Stimulated activated CD4-positive, alpha-beta T cell treated with anti-CD3 and anti-CD28 coated beads, Interleukin-12 subunit alpha, Interleukin-12 subunit beta, amount 100 ng/mL, for 4 hours (primary cell): ENCODE data around the gene STRIT1.

Experiments
- DNase-seq: peaks from one replicate; pipeline ENCODE4 v3.0.0-alpha.2; 2020

The STRIT1 gene

DNA sequence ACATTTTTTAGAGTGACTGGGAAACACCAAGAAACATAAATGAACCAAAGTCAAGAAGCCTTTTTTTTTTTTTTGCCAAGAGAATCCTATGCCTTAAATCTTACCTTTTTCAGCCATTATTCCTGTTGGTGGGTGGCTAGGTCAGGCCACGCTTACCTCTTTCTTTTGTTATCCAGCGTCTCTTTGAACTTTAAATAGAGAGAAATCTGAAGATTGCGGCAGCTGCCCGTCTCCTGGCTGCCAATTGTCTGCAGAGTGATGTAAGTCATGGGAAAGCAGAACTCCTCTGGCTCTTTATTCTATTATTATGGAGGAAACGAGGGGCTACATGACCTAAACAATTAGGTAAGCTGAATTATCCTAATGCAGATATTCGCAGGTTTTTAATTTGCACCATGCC, at the start of gene STRIT1:
Gene STRIT1, minus strand, starts transcription at position 168 of the 400 bp plus-strand sequence.
- DNase-seq: no peak

- no peak for DNase-seq
Observed at GRCh38 chr3:155342344-155342743, 48.9 kb upstream of the STRIT1 start.

DNA sequence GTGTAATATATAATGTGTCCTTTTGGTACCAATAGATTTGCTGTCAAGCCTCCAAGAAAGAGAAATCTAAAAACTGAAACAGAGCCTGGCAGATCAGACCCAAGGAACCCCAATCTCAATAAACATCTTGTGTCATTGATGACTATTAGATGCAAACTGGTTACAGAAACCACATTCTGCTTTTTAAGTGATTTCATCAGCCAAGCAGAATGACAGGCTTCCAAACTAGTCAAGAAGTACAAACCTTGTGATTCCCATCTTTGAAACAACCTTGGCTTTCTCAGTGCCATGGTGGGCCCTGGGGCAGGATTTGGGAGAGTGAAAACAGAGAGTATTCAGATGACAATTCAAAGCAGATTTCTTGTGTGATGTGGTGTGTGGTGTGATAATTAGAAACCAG, 45.6 kb upstream of the STRIT1 start:
- DNase-seq: no peak

DNA sequence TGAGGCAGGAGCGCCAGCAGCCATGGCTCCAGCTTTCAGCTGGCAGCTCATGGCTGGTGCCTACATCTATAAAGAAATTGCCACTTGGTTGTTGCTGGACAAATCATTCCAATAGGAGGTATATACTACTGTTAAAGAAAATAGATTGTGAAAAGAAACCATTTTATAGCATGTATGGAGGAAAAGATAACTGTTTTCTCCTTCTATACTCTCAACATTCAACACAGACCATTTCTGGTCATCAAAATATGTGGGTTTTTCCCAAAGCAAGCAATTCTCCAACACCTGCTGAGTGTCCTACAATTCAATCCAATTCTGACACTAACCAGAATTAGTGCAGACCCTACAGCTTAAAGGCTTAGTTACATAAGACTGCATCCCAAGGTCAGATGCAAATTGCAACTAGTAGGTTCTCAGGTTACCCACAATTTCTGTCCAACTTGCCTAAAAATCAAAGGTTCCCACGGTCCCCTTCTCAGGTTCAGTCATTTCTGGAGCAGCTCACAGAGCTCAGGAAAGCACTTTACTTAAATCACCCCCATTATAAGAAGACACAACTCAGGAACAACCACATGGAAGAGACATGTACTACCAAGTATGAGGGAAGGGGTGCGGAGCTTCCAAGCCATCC, 42.4 kb upstream of the STRIT1 start:
- DNase-seq: no peak

DNA sequence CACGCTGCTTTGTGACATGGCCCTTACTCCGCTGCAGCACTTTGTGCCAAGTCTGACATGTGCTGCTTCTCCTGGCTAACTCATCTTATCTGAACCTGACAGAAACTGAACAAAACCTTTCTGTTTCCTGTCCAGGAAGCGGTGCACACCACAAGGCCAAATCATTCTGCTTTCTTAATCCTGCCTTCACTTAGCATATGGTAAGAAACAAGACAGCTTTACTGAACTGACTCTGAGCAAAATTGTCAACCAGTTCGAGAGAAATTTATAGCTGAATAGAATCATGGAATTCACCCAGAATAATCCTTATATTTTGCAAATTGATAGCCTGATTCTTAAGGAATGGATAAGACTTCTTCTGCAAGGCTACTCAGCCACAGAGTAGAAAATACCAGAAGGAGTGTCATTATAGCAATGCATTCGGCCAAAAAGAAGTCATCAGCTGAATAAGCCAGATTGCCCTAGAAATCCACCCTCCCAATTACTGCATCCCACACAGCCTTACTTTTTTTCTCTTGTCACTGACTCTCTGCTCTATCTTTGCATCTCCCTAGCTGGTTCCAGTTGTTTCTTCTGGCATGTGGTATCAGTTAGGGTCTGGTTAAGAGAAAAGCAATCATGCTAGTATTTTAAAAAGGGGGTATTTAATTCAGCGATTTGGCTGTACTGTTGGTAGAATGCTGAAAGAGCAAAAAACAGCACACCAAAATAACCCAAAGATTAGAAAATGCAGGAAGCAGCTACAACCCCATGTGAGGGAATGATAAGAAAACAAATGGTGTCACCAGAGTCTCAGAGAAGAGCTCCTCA, 41.6 kb upstream of the STRIT1 start:
- no peak for DNase-seq

GRCh38 chr3:155334215-155334913, 40.9 kb upstream of the STRIT1 start:
- no peak for DNase-seq

GRCh38 chr3:155332716-155333115, 39.2 kb upstream of the STRIT1 start:
- no peak for DNase-seq

GRCh38 chr3:155331078-155331477, 37.6 kb upstream of the STRIT1 start:
- DNase-seq: no peak

GRCh38 chr3:155330370-155330769, 36.9 kb upstream of the STRIT1 start:
- DNase-seq: no peak

DNA sequence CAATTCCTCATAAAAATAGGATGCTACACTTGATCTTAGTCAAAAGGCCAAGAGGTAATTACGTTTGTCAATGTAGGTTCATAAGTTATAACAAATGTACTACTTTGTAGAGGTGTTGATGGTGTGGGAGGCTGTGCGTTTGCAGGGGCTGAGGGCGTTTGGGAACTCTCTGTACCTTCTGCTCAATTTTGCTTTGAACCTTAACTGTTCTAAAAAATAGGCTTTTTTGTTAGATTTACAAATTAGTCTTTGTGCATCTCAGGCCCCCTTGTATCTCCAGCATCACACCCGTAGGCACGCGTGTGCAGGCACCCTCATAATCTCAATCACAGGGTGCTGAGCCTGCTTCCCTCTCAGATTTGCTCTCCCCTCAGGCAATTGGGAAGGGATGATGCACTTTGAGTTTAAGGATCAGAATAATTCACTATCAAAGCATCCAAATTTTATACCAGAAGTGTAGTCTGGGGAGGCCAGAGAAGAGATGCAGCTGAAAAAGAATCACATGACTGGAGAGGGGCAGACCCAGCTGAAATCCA, 36.1 kb upstream of the STRIT1 start:
- no peak for DNase-seq

DNA sequence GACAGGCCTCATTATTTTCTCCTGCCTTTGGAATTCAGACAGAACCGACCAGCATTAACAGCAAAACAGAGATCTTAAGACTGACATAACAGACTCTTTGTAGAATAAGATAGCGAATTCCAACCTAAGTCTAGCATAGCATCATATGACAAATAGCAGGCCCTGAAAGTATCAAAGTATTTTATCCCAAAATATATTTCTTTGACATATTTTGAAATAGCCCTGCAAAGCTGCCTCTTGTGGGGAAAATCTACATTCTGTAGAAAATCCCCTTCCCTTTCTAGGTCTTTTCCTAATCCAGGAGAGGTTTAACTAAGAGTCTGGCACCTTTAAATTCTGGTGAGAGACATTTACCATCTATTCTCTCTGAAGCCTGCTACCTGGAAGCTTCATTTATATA, 34.4 kb upstream of the STRIT1 start:
- no peak for DNase-seq

DNA sequence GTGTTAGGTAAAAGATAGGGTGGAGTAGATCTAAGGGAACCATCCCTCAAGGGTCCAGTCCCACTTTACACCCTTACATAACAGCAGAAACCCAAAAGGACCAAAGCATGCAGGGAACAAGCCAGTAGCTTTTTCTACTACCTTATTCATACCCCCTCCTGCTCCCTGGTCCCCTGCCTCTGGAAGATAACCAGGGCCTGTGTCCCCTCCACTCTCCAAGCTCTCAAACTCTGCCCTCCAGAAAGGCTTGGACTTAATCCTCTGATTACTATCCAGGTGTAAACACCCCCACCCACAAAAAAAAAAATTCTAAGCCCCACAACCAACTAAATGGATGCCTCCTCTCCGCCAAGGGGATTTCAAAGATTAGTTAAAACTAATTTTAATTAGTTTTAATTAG, 33.9 kb upstream of the STRIT1 start:
- DNase-seq: no peak

DNA sequence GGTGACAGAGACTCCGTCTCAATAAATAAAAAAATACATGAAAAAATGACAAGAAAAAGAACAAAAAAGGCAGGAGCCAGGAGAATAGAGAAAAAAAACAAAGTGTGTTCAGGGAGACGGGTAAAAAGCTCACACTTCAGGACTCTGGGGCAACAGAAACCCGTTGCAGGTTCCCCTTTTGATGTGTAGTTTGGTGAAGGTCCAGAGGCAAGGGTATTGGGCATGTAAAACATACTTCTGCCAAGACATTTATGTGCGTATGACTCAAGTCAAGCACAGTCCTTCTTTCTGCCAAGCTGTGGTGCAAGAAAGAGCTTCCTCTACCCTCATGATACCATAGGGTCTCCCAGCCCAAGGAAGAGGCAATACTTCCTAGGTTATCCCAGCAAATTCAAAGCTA, 33.4 kb upstream of the STRIT1 start:
- no peak for DNase-seq

GRCh38 chr3:155326244-155326643, 32.8 kb upstream of the STRIT1 start:
- DNase-seq: no peak

DNA sequence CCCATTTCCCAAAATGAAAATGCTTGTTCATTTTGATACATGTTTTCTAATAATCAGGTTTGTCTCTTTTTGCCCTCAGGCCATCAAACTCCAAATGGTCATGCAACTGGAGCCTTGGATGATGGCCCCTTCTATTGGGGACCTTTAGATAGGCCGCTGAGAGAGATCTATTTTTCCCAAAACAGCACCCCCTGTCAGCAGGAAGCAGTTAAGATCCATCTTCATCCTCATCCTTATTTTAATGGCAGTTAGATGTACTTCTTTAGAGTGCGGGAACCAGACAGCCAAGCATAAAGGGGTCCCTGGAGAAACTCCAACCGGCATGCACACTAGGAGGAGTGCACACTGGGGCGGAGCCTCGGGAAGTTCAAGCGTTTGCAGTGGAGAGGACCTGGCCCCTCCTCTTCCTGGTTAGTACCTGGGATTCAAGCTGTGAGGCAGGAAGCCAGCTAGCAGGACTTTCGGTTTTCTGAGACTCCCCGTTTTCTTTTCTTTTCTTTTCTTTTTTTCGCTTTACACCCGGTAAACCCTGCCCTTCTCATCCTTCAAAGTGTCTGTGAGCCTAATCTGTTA, 31.9 kb upstream of the STRIT1 start:
- DNase-seq: no peak

GRCh38 chr3:155323063-155323666, 29.7 kb upstream of the STRIT1 start:
- no peak for DNase-seq

DNA sequence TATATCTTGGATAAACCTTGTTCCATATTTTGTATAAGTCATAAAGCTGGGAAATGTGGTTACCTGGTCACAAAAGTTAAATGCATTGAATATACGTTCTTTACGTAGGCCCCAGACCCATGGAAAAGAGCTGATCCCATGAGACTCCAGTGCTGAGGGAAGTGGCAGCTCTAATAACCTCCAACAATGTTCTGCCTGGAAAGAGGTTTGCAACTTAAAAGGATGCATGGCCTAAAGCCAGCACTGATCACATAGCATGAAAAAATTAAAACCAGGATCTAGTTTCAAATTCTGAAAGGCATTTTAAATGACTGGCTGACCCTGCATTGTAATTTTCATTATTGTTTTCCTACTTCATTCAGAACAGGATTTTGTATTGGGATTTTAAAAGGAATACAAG, 27.9 kb upstream of the STRIT1 start:
- DNase-seq: no peak

GRCh38 chr3:155320934-155321333, 27.5 kb upstream of the STRIT1 start:
- DNase-seq: no peak

DNA sequence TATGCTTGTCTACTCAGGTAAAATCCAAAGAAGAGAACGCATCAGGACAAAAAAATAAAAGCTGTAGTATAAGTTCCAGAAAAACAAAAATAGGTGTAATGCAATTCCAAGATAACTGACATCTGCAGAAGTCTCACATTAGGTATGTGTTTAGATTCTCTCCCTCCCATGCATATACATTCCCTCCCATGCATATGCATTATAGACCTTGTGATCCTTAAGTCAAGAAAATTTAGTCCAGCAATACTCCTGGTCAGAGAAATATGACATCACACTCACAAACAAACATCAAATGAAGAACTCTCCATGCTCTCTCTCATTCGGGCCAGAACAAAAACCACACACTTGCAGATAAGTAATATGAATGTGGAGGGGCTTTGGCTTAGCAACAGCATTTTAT, 25.3 kb upstream of the STRIT1 start:
- no peak for DNase-seq

DNA sequence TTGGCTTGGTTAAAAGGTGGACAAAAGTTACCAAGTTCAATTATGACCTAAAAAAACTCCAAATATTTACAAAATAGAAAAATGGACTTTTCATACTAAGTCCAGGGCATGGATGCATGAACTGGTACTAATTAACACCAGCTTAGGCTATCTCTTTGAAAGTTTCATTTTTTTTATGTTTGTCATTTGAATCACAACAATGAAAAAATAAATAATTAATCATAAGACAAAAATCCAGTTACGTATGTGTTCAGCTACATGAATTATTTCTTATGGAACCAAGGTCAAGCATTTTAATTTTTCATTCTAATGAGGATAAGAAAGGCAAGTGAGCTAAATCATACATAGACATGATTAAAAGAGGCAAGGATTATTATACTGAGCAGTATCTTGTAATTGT, 23.7 kb upstream of the STRIT1 start:
- no peak for DNase-seq

GRCh38 chr3:155316426-155316825, 22.9 kb upstream of the STRIT1 start:
- no peak for DNase-seq

DNA sequence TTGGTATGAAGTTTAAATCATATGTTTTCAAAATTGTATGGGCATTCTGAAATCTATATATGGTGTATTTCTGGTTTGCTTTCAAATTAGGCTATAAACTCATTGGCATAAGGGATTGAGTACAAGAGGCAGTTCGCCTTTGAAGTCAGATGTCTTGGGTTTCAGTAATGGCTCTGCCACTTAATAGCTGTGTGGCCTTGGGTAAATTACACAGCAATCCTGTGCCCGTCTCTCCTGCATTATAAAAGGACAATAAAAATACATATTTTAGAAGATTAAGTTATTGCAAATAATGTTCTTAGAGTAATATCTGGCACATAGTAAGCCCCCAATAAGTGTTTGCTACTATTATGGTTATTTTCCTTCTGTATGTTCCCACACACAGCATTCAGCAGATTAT, 20.4 kb upstream of the STRIT1 start:
- DNase-seq: no peak

DNA sequence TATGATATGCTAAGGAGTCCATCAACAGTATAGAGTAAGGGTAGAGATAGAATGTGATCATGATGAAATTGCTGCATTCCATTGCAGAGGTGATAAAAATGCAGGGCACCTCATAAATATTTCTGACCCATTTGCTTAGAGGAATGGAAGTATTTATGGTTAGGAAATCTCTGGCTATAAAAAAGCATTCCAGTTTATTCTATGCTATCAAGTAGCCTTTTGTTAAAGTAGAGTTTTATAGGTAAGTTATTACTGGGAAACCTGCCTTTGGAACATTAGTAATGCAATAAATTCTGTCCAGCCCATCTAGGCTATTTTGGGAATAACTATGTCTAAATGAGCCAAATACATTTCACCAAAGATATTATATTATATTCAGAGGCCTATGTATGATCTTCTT, 19.8 kb upstream of the STRIT1 start:
- DNase-seq: no peak
